Erythroblast (primary cell): Measurements from ENCODE around the gene KCNG1.

Source experiments
- GATA1 ChIP-seq: IDR thresholded peaks from 2 replicates; pipeline ENCODE4 v1.6.1; 2011; ENCODE audit warnings: low read depth, mild to moderate bottlenecking, control low read depth, low read length, moderate library complexity
- POLR2A ChIP-seq: IDR thresholded peaks from 2 replicates; pipeline ENCODE4 v1.6.1; 2011; ENCODE audit warnings: mild to moderate bottlenecking, low read length

DNA sequence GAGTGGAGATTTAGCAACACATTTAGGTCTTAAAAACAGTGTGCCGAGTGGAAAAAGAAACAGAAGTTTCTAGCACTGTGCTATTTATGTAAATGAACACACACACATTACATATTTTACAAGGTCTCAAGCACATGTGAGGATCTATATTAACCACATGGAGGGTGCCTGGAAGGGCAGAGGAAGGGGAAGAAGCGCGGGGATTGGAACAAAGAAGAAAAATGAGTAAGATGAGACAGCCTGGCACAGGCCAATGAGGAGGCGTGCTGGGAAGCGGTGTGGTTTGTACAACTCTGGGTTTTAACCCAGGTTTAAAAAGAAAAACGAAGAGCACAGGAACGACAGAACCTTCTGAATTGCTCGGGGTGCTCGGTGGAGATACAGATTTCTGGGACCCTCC is 5.7 kb downstream of the KCNG1 start:
- TF ChIP-seq POLR2A = no peak
- TF ChIP-seq GATA1 = no peak
